ENCODE results near the gene DTWD1.
A peak's percentile ranks its signal among the peaks of the same experiment; 100 is the strongest.

Gene DTWD1

DNA sequence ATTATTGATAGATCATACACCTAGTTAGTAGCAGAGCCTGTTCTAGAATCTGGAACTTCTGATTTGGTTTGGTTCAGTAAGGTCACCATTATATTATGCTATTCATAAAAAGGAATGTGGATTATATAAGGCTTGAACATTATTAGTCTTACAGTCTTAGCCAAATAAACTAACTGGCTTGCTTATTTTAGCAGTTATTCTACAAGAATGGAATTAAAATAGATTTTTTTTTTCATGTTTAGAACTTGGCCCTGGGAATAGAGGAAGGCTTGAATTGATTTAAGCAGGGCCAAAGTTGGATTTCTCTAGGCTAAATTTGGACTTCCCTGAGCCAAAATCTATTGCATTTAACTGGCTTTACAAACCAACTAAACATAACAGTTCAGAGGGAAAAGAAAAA is 24.4 kb downstream of the DTWD1 start:
- H3K4me3 ChIP-seq (replicated peaks in 1 of 2; ENCODE audit: low read depth in 2 of 2, low read length in 2 of 2): no peak overlapping the region
- DNase-seq (ENCODE audit: low read depth in 2 of 2): no peak
- TF ChIP-seq, protein P1, sequence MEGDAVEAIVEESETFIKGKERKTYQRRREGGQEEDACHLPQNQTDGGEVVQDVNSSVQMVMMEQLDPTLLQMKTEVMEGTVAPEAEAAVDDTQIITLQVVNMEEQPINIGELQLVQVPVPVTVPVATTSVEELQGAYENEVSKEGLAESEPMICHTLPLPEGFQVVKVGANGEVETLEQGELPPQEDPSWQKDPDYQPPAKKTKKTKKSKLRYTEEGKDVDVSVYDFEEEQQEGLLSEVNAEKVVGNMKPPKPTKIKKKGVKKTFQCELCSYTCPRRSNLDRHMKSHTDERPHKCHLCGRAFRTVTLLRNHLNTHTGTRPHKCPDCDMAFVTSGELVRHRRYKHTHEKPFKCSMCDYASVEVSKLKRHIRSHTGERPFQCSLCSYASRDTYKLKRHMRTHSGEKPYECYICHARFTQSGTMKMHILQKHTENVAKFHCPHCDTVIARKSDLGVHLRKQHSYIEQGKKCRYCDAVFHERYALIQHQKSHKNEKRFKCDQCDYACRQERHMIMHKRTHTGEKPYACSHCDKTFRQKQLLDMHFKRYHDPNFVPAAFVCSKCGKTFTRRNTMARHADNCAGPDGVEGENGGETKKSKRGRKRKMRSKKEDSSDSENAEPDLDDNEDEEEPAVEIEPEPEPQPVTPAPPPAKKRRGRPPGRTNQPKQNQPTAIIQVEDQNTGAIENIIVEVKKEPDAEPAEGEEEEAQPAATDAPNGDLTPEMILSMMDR (IDR thresholded peaks at IDR 0.05; ENCODE audit: low read depth, low read length): no peak

DNA sequence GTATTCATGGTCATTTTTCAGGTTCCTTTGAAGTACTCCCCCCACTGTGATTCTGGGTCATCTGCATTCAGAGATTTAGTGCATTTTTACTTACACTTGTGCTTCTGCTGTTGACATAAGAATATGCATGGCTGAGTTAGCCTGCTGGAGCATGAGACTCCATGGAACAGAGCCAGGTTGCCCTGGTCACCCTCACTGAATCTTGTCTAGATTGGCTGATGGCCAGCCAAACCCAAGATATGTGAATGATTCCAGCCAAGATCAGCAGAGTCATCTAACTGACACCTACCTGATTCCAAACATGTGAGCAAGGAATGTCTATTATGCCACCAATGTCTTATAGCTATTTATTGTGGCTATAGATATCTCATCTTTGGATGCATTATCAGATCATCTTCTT is 25.1 kb downstream of the DTWD1 start:
- DNase-seq (ENCODE audit: low read depth in 2 of 2): peak; percentile 51 to 74
- TF ChIP-seq, protein P1 (IDR thresholded peaks at IDR 0.05; ENCODE audit: low read depth, low read length): no peak
- no peak overlapping the region for H3K4me3 ChIP-seq (replicated peaks in 1 of 2; ENCODE audit: low read depth in 2 of 2, low read length in 2 of 2)

DNA sequence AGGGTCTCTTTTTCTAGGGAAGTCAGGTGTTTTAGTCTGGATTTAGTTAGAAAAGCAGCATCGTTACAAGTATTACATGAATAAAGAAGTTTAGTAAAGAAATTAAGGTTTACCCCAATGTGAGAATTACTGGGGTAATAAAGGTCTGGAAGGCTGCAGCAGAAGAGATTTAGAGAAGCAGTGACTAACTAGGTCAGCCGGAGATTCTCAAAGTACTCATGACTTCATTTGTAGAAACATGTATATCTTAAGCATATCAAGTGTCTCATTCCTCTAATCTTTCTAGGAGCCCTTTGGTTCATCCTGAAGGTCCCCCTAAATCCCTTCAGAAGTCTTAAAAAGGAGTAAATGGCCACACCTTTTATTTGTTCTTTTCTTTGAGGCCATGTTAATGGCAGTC is 26.0 kb downstream of the DTWD1 start:
- no peak overlapping the region for H3K4me3 ChIP-seq (replicated peaks in 1 of 2; ENCODE audit: low read depth in 2 of 2, low read length in 2 of 2)
- TF ChIP-seq, protein P1 (IDR thresholded peaks at IDR 0.05; ENCODE audit: low read depth, low read length): no peak

DNA sequence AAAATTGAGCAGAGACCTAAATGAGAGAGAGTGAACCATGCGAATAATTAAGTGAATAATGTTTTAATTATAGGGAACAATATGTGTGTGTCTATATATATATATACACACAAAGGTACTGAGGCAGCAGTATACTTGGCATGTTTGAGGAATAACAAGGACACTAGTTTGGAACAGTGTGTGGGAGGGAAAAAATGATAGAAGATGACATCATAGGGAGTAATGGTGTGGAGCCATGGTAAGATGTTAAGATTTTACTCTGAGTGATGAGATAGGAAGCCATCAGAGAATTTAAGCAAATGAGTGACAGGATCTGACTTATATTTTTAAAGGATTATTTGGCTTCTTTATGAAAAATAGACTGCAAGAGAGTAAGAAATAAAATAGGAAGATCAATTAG is 29.1 kb downstream of the DTWD1 start:
- DNase-seq (ENCODE audit: low read depth in 2 of 2): no peak
- no peak overlapping the region for H3K4me3 ChIP-seq (replicated peaks in 1 of 2; ENCODE audit: low read depth in 2 of 2, low read length in 2 of 2)
- TF ChIP-seq, protein P1 (IDR thresholded peaks at IDR 0.05; ENCODE audit: low read depth, low read length): no peak

More for the DNA sequence above, 26.0 kb downstream of the DTWD1 start:
- DNase-seq (ENCODE audit: low read depth in 2 of 2): no peak

DNA sequence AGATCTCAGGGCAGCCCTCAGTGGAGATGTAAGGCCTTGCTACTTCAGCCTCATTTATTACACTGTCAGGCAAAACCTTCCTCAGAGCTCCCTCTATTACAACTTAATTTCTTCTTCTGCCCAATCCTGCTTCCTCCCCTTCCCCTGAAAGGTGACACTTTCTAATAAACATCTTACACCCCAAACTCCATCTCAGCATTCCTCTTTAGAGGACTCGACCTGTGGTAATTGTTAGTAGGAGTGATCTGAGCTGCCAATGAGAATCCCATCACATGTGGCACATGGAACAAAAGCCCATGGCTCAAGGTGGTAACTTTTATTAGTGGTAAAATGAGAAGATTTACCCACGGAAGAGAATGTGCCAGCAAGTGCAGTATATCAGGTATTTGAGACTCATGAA is 29.8 kb downstream of the DTWD1 start:
- DNase-seq (ENCODE audit: low read depth in 2 of 2): no peak
- TF ChIP-seq, protein P1 (IDR thresholded peaks at IDR 0.05; ENCODE audit: low read depth, low read length): no peak
- no peak overlapping the region for H3K4me3 ChIP-seq (replicated peaks in 1 of 2; ENCODE audit: low read depth in 2 of 2, low read length in 2 of 2)

DNA sequence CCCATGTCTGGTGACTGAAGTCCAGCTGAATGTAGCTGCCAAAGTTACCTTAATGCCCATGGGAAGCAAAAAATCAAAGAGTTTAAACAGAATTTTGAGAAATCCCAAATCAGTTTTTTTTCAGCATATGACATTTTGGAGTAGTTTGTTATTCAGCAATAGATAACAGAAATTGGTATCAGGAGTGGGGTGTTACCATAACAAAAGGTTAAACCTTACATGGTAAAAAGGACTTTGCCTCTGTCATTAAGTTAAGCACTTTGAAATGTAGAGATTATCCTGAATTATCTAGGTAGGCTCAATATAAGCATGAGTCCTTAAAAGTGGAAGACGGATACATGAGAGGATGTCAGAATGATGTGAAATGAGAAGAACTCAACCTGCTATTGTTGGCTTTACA is 32.1 kb downstream of the DTWD1 start:
- no peak overlapping the region for H3K4me3 ChIP-seq (replicated peaks in 1 of 2; ENCODE audit: low read depth in 2 of 2, low read length in 2 of 2)
- DNase-seq (ENCODE audit: low read depth in 2 of 2): no peak
- TF ChIP-seq, protein P1 (IDR thresholded peaks at IDR 0.05; ENCODE audit: low read depth, low read length): no peak

DNA sequence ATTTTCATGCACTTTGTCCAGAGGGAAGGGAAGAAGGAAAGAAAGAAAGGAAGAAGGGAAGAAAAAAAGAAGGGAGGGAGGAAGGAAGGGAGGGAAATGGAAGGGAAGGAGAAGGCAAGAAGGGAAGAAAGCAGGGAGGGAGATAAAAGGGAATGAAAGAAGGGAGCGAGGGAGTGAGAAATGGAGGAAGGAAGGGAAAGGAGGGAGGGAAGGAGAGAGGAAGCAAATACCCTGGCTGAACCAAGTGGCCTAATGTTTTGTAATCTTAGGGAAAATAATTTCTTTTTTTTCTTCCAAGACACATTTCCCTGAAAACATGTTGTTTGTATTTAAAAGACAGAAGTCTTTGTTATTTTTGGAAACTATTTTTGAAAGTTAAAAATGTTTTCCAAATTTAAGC is 35.9 kb downstream of the DTWD1 start:
- no peak for DNase-seq (ENCODE audit: low read depth in 2 of 2)
- H3K4me3 ChIP-seq (replicated peaks in 1 of 2; ENCODE audit: low read depth in 2 of 2, low read length in 2 of 2): no peak overlapping the region
- TF ChIP-seq, protein P1 (IDR thresholded peaks at IDR 0.05; ENCODE audit: low read depth, low read length): no peak
